ENCODE results near the gene PTER.

Gene PTER

DNA sequence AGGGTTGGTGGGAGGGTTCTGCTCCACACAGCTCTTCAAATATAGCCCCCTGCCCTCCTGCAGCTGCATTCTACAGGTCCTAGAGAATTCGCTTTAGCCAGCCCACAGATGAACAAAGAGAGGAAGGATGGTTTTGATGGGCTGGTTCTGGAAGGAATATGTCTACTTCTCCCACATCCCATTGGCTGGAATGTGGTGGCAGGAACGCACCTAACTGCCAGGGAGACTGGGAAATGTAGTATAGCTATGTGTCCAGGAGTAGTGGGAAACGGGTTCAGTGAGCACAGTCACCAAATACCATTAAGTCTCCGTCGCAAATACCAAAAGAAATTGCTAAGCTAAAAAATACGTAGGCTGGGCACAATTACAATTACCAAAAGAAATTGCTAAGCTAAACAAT, 7.3 kb upstream of the PTER start:
- Histone ChIP-seq H3K14ac (ENCODE audit: low read length) (no peak overlapping the region), H3K9me3 (ENCODE audit: insufficient read depth, low read depth, low read length) (peaks cover 2% of the 10 kb centered on the region), H2BK12ac (ENCODE audit: low read length) (no peak overlapping the region), H4K91ac (ENCODE audit: low read depth, low read length) (no peak overlapping the region), H3K4me3 (ENCODE audit: low read depth, low read length) (no peak overlapping the region), H2AFZ (ENCODE audit: insufficient read depth, low read length, poor library complexity) (no peak overlapping the region), H2BK120ac (ENCODE audit: insufficient read depth, low read length, poor library complexity) (no peak overlapping the region), H4K12ac (ENCODE audit: low read depth, low read length) (no peak overlapping the region), H3K18ac (ENCODE audit: low read length) (no peak overlapping the region), H3K79me1 (ENCODE audit: low read length) (no peaks in the 10 kb centered on the region), H3K4me2 (ENCODE audit: low read length) (no peak overlapping the region), H3K36me3 (ENCODE audit: control insufficient read depth in 1 of 2, insufficient read depth in 2 of 2, low read length in 2 of 2) (no peaks in the 10 kb centered on the region), H2AK5ac (ENCODE audit: low read length) (no peak overlapping the region), H3K9ac (ENCODE audit: low read length) (no peak overlapping the region), H3K27me3 (ENCODE audit: insufficient read depth, low read length) (no peaks in the 10 kb centered on the region), H3K4me1 (ENCODE audit: control insufficient read depth in 1 of 2, insufficient read depth in 2 of 2, low read length in 2 of 2) (peaks cover 0 to 2% of the 10 kb centered on the region in 2 experiments), H2BK5ac (ENCODE audit: low read depth, low read length, poor library complexity) (no peak overlapping the region), H3K27ac (ENCODE audit: low read depth, low read length) (no peak overlapping the region), H3K79me2 (ENCODE audit: control insufficient read depth, insufficient read depth, low read length, poor library complexity) (no peaks in the 10 kb centered on the region), H3K4ac (ENCODE audit: low read depth, low read length) (no peak overlapping the region), H3K23ac (ENCODE audit: low read length) (no peak overlapping the region), H4K8ac (ENCODE audit: low read depth, low read length) (no peak overlapping the region)
- DNase-seq, result peak; percentile 32 to 69
- no CpG with 5 or more reads among the region's 6 CpGs for WGBS (ENCODE audit: extremely low coverage, insufficient coverage, insufficient read length)

DNA sequence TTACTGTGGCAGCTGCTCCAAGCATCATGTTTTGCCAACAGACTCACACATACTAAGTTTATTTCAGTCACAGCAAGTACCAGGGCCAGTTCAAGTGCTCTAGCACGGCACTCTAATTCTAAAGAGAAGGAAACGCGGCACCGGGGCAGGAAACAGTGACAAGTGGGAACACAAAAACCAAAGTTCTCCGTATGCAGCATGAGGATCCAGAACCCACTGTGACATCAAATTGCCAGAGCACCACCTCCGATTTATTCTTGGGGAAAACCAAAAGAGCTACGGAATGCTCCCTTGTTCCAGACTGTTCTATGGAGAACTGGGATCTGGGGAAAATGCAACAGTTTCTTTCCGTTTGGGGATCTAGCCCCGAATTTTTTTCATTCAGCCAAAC, 448 bp upstream of the PTER start:
- no CpG with 5 or more reads among the region's 9 CpGs for WGBS (ENCODE audit: extremely low coverage, insufficient coverage, insufficient read length)
- Histone ChIP-seq H2BK5ac (ENCODE audit: low read depth, low read length, poor library complexity) (no peak overlapping the region), H4K91ac (ENCODE audit: low read depth, low read length) (no peak overlapping the region), H3K9ac (ENCODE audit: low read length) (no peak overlapping the region), H2BK12ac (ENCODE audit: low read length) (no peak overlapping the region), H3K27ac (ENCODE audit: low read depth, low read length) (no peak overlapping the region), H3K4me2 (ENCODE audit: low read length) (peak overlapping the region; percentile 57), H4K8ac (ENCODE audit: low read depth, low read length) (peak overlapping the region; percentile 6), H4K12ac (ENCODE audit: low read depth, low read length) (no peak overlapping the region), H3K79me2 (ENCODE audit: control insufficient read depth, insufficient read depth, low read length, poor library complexity) (peaks cover 2% of the 10 kb centered on the region), H3K36me3 (ENCODE audit: control insufficient read depth in 1 of 2, insufficient read depth in 2 of 2, low read length in 2 of 2) (no peaks in the 10 kb centered on the region), H2AK5ac (ENCODE audit: low read length) (no peak overlapping the region), H3K79me1 (ENCODE audit: low read length) (peaks cover 3% of the 10 kb centered on the region), H2AFZ (ENCODE audit: insufficient read depth, low read length, poor library complexity) (peak overlapping the region; percentile 50), H2BK120ac (ENCODE audit: insufficient read depth, low read length, poor library complexity) (no peak overlapping the region), H3K4me1 (ENCODE audit: control insufficient read depth in 1 of 2, insufficient read depth in 2 of 2, low read length in 2 of 2) (peaks cover 10 to 13% of the 10 kb centered on the region in 2 experiments), H3K4ac (ENCODE audit: low read depth, low read length) (no peak overlapping the region), H3K14ac (ENCODE audit: low read length) (no peak overlapping the region), H3K27me3 (ENCODE audit: insufficient read depth, low read length) (no peaks in the 10 kb centered on the region), H3K23ac (ENCODE audit: low read length) (no peak overlapping the region), H3K18ac (ENCODE audit: low read length) (no peak overlapping the region), H3K4me3 (ENCODE audit: low read depth, low read length) (no peak overlapping the region), H3K9me3 (ENCODE audit: insufficient read depth, low read depth, low read length) (no peaks in the 10 kb centered on the region)
- peak in 1 of 2 donors; percentile 26 for DNase-seq

- Histone ChIP-seq H3K4me3 (ENCODE audit: low read depth, low read length) (no peak overlapping the region), H3K9ac (ENCODE audit: low read length) (no peak overlapping the region), H3K4ac (ENCODE audit: low read depth, low read length) (no peak overlapping the region), H3K14ac (ENCODE audit: low read length) (no peak overlapping the region), H4K8ac (ENCODE audit: low read depth, low read length) (peak overlapping the region; percentile 96), H2AK5ac (ENCODE audit: low read length) (no peak overlapping the region), H2BK5ac (ENCODE audit: low read depth, low read length, poor library complexity) (no peak overlapping the region), H4K12ac (ENCODE audit: low read depth, low read length) (peak overlapping the region; percentile 74), H2BK120ac (ENCODE audit: insufficient read depth, low read length, poor library complexity) (no peak overlapping the region), H3K79me1 (ENCODE audit: low read length) (peaks cover 3% of the 10 kb centered on the region), H4K91ac (ENCODE audit: low read depth, low read length) (peak overlapping the region; percentile 79), H3K9me3 (ENCODE audit: insufficient read depth, low read depth, low read length) (no peaks in the 10 kb centered on the region), H3K27ac (ENCODE audit: low read depth, low read length) (no peak overlapping the region), H3K4me1 (ENCODE audit: control insufficient read depth in 1 of 2, insufficient read depth in 2 of 2, low read length in 2 of 2) (peaks cover 12 to 13% of the 10 kb centered on the region in 2 experiments), H3K23ac (ENCODE audit: low read length) (no peak overlapping the region), H3K27me3 (ENCODE audit: insufficient read depth, low read length) (no peaks in the 10 kb centered on the region), H2BK12ac (ENCODE audit: low read length) (no peak overlapping the region), H3K36me3 (ENCODE audit: control insufficient read depth in 1 of 2, insufficient read depth in 2 of 2, low read length in 2 of 2) (no peaks in the 10 kb centered on the region), H3K79me2 (ENCODE audit: control insufficient read depth, insufficient read depth, low read length, poor library complexity) (peaks cover 2% of the 10 kb centered on the region), H3K4me2 (ENCODE audit: low read length) (peak overlapping the region; percentile 57), H3K18ac (ENCODE audit: low read length) (peak overlapping the region; percentile 81), H2AFZ (ENCODE audit: insufficient read depth, low read length, poor library complexity) (peak overlapping the region; percentile 35)
- no peak for DNase-seq
- WGBS (ENCODE audit: extremely low coverage, insufficient coverage, insufficient read length), result no CpG with 5 or more reads among the region's 5 CpGs
Observed at GRCh38 chr10:16437540-16437894, 707 bp downstream of the PTER start.

- Histone ChIP-seq H3K9me3 (ENCODE audit: insufficient read depth, low read depth, low read length) (no peaks in the 10 kb centered on the region), H2BK5ac (ENCODE audit: low read depth, low read length, poor library complexity) (no peak overlapping the region), H3K18ac (ENCODE audit: low read length) (no peak overlapping the region), H3K79me2 (ENCODE audit: control insufficient read depth, insufficient read depth, low read length, poor library complexity) (peaks cover 2% of the 10 kb centered on the region), H3K4ac (ENCODE audit: low read depth, low read length) (no peak overlapping the region), H3K27ac (ENCODE audit: low read depth, low read length) (no peak overlapping the region), H3K14ac (ENCODE audit: low read length) (no peak overlapping the region), H3K23ac (ENCODE audit: low read length) (no peak overlapping the region), H3K27me3 (ENCODE audit: insufficient read depth, low read length) (no peaks in the 10 kb centered on the region), H4K91ac (ENCODE audit: low read depth, low read length) (no peak overlapping the region), H2BK12ac (ENCODE audit: low read length) (no peak overlapping the region), H4K12ac (ENCODE audit: low read depth, low read length) (no peak overlapping the region), H2AK5ac (ENCODE audit: low read length) (no peak overlapping the region), H2BK120ac (ENCODE audit: insufficient read depth, low read length, poor library complexity) (no peak overlapping the region), H3K4me1 (ENCODE audit: control insufficient read depth in 1 of 2, insufficient read depth in 2 of 2, low read length in 2 of 2) (peaks cover 12 to 13% of the 10 kb centered on the region in 2 experiments), H3K79me1 (ENCODE audit: low read length) (peaks cover 3% of the 10 kb centered on the region), H3K4me3 (ENCODE audit: low read depth, low read length) (no peak overlapping the region), H4K8ac (ENCODE audit: low read depth, low read length) (no peak overlapping the region), H3K36me3 (ENCODE audit: control insufficient read depth in 1 of 2, insufficient read depth in 2 of 2, low read length in 2 of 2) (no peaks in the 10 kb centered on the region), H2AFZ (ENCODE audit: insufficient read depth, low read length, poor library complexity) (no peak overlapping the region), H3K9ac (ENCODE audit: low read length) (no peak overlapping the region), H3K4me2 (ENCODE audit: low read length) (no peak overlapping the region)
- WGBS (ENCODE audit: extremely low coverage, insufficient coverage, insufficient read length), result no CpG with 5 or more reads among the region's 1 CpG
- DNase-seq, result no peak
Observed at GRCh38 chr10:16439295-16439694, 2.5 kb downstream of the PTER start.

Measured in trophoblast cell (in vitro differentiated cells and primary cell).